Duodenal mucosa (tissue), 2 donors: Measurements from ENCODE around the gene LITAFD.

Experiments
- H3K27ac ChIP-seq: one replicate; pipeline ENCODE4 v1.7.0; 2013; ENCODE audit warnings: low read depth, low read length
- H3K27me3 ChIP-seq, 2 donors: one replicate each; pipeline ENCODE4 v1.7.0; 2013; ENCODE audit warnings: low read length in 2 of 2, control low read depth in 1 of 2; ENCODE audit not compliant: insufficient read depth in 2 of 2, control insufficient read depth in 1 of 2
- H3K36me3 ChIP-seq, 2 donors: one replicate each; pipeline ENCODE4 v1.7.0; 2013; ENCODE audit warnings: low read length in 2 of 2, control low read depth in 1 of 2; ENCODE audit not compliant: insufficient read depth in 2 of 2, control insufficient read depth in 1 of 2
- H3K4me1 ChIP-seq, 2 donors: one replicate each; pipeline ENCODE4 v1.7.0; 2013; ENCODE audit warnings: low read length in 2 of 2, control low read depth in 1 of 2; ENCODE audit not compliant: insufficient read depth in 2 of 2, control insufficient read depth in 1 of 2
- H3K4me3 ChIP-seq, 2 donors: one replicate each; pipeline ENCODE4 v1.7.0; 2013; ENCODE audit warnings: low read length in 2 of 2, low read depth in 1 of 2
- H3K9ac ChIP-seq, 2 donors: one replicate each; pipeline ENCODE4 v1.7.0; 2013; ENCODE audit warnings: low read length in 2 of 2, low read depth in 1 of 2
- H3K9me3 ChIP-seq, 2 donors: one replicate each; pipeline ENCODE4 v1.7.0; 2013; ENCODE audit warnings: low read length in 2 of 2, control low read depth in 1 of 2; ENCODE audit not compliant: control insufficient read depth in 1 of 2

LITAFD gene

GRCh38 chr16:8848231-8848938, 33.8 kb upstream of the LITAFD start:
- H3K27ac ChIP-seq = no peak overlapping the region
- peaks cover 42 to 65% of the 10 kb centered on the region in 2 donors for H3K36me3 ChIP-seq
- H3K27me3 ChIP-seq = no peaks in the 10 kb centered on the region
- peaks cover 6 to 11% of the 10 kb centered on the region in 2 donors for H3K4me1 ChIP-seq
- H3K4me3 ChIP-seq = no peak overlapping the region
- H3K9ac ChIP-seq = no peak overlapping the region
- no peaks in the 10 kb centered on the region for H3K9me3 ChIP-seq

DNA sequence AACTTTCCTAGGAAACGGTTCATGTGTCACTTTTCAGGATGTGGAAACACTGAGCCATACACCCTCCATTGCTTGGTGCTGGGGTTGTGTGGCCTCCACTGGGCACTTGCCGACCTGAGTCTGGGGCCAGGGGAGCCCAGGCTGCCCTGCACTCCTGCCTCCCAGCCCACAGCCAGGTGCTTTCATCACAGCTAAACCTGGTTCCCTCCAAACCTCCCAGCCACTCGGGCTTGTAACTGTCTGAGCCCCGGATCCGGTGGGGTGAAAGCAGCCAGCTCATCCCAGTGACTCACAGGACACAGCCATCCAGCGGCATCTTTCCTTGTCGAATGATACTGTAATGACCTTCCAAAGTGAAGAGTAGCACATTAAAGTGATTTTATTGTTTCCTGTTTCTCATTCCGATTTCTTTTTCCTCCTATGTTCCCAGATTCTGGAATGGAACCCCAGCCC, 33.2 kb upstream of the LITAFD start:
- H3K4me1 ChIP-seq = peaks cover 6 to 11% of the 10 kb centered on the region in 2 donors
- no peaks in the 10 kb centered on the region for H3K27me3 ChIP-seq
- no peak overlapping the region for H3K9ac ChIP-seq
- no peak overlapping the region for H3K4me3 ChIP-seq
- H3K27ac ChIP-seq = no peak overlapping the region
- H3K9me3 ChIP-seq = no peaks in the 10 kb centered on the region
- H3K36me3 ChIP-seq = peaks cover 48 to 68% of the 10 kb centered on the region in 2 donors

DNA sequence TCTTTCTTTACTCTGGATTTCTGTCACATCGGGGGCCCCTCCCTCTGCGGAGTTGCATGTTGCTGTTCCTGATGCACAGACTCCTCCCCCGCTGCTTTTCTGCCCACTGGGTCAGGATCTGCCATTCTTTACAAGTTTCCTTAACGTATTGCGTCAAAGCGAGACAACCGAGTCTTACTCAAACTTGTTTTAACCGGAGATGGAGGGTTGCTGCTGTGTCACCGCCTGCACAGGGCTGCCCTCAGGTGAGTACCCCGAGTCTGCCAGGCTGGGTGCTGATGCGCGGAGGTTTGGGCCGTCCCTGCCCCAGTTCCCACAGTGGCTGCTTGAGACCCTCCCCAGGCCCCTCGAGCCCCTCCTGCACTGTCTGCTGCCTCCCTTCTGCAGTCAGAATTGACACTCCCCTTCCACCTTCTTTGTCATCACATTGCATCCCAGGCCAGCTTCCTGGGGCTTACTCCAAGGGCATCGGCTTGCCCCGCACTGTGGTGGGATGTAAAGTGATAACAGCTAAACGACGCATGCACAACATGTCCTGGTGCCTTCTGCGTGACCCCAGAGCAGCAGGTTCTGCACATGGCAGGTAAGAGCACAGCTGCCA, 32.6 kb upstream of the LITAFD start:
- no peak overlapping the region for H3K27ac ChIP-seq
- H3K4me3 ChIP-seq = no peak overlapping the region
- peaks cover 6 to 11% of the 10 kb centered on the region in 2 donors for H3K4me1 ChIP-seq
- peaks cover 52 to 72% of the 10 kb centered on the region in 2 donors for H3K36me3 ChIP-seq
- H3K9me3 ChIP-seq = no peaks in the 10 kb centered on the region
- H3K9ac ChIP-seq = no peak overlapping the region
- H3K27me3 ChIP-seq = no peaks in the 10 kb centered on the region

- Histone ChIP-seq H3K36me3 (peaks cover 58 to 81% of the 10 kb centered on the region in 2 donors), H3K4me1 (peaks cover 6 to 11% of the 10 kb centered on the region in 2 donors), H3K9ac (no peak overlapping the region), H3K9me3 (no peaks in the 10 kb centered on the region), H3K4me3 (no peak overlapping the region), H3K27ac (no peak overlapping the region), H3K27me3 (no peaks in the 10 kb centered on the region)
Observed at GRCh38 chr16:8850279-8850885, 31.8 kb upstream of the LITAFD start.

DNA sequence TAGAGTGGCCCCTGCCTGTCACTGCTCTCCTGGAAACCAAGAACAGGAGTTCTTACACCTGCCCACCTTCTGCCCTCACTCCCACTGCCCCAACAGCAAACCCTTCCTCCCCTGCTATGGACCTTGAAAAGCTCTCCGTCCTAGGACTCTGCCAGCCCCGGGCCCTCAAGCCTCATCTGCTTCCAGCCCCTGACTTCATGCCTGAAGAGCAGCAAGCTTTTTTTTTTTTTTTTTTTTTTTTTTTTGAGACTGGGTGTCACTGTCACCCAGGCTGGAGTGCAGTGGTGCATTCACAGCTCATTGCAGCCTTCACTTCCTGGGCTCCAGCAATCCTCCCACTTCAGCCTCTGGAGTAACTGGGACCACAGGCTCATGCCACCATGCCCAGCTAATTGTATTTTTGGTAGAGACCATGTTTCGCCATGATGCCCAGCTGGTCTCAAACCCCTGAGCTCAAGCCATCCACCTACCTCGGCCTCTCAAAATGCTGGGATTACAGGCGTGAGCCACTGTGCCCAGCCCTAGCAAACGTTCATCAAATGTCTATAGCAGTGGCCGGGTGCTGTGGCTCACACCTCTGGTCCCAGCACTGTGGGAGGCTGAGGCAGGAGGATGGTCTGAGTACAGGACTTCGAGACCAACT, 30.3 kb upstream of the LITAFD start:
- Histone ChIP-seq H3K27ac (no peak overlapping the region), H3K9me3 (no peaks in the 10 kb centered on the region), H3K4me1 (peaks cover 6 to 11% of the 10 kb centered on the region in 2 donors), H3K4me3 (no peak overlapping the region), H3K27me3 (no peaks in the 10 kb centered on the region), H3K36me3 (peaks cover 59 to 88% of the 10 kb centered on the region in 2 donors), H3K9ac (no peak overlapping the region)

DNA sequence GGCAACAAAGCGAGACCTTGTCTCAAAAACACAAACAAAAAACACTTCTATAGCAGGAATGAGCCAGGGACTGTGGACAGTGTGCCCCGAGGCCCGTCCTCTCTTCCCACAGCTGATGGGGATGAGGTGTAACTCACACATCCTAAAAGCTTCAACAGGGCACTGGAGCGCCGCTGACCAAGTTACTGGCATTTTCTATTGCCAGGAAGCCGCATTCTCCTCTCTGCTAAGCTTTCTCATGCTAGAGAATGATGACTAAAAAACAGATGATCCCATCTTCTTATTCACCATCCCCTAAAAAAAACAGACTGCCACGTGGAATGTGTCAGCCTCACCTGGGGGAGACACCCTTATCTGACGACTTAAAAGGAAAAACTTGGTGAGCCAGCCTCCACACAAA, 29.6 kb upstream of the LITAFD start:
- no peak overlapping the region for H3K9ac ChIP-seq
- H3K27ac ChIP-seq = no peak overlapping the region
- peaks cover 6 to 11% of the 10 kb centered on the region in 2 donors for H3K4me1 ChIP-seq

GRCh38 chr16:8853150-8853549, 29.0 kb upstream of the LITAFD start:
- no peak overlapping the region for H3K27ac ChIP-seq
- no peak overlapping the region for H3K9ac ChIP-seq
- no peak overlapping the region for H3K4me3 ChIP-seq
- no peaks in the 10 kb centered on the region for H3K9me3 ChIP-seq
- H3K4me1 ChIP-seq = peaks cover 6 to 11% of the 10 kb centered on the region in 2 donors
- H3K27me3 ChIP-seq = no peaks in the 10 kb centered on the region
- peaks cover 54 to 81% of the 10 kb centered on the region in 2 donors for H3K36me3 ChIP-seq

More for the DNA sequence above, 29.6 kb upstream of the LITAFD start:
- Histone ChIP-seq H3K4me3 (no peak overlapping the region), H3K9me3 (no peaks in the 10 kb centered on the region), H3K36me3 (peaks cover 57 to 84% of the 10 kb centered on the region in 2 donors), H3K27me3 (no peaks in the 10 kb centered on the region)

DNA sequence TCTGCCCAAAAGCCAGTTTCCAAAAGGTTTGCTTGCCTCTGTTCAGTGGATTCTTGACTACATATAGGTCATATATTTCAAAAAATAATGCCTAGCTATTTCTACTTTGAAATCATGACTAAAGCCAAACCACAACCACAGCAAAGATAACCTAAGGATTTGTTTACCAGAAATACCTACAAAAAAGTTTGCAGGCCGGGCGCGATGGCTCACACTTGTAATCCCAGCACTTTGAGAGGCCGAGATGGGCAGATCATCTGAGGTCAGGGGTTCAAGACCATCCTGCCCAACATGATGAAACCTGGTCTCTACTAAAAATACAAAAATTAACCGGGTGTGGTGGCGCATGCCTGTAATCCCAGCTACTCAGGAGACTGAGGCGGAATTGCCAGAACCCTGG, 28.5 kb upstream of the LITAFD start:
- H3K4me1 ChIP-seq = peaks cover 6 to 11% of the 10 kb centered on the region in 2 donors
- H3K4me3 ChIP-seq = no peak overlapping the region
- H3K27me3 ChIP-seq = no peaks in the 10 kb centered on the region
- no peaks in the 10 kb centered on the region for H3K9me3 ChIP-seq
- no peak overlapping the region for H3K27ac ChIP-seq
- H3K36me3 ChIP-seq = peaks cover 49 to 81% of the 10 kb centered on the region in 2 donors
- no peak overlapping the region for H3K9ac ChIP-seq

DNA sequence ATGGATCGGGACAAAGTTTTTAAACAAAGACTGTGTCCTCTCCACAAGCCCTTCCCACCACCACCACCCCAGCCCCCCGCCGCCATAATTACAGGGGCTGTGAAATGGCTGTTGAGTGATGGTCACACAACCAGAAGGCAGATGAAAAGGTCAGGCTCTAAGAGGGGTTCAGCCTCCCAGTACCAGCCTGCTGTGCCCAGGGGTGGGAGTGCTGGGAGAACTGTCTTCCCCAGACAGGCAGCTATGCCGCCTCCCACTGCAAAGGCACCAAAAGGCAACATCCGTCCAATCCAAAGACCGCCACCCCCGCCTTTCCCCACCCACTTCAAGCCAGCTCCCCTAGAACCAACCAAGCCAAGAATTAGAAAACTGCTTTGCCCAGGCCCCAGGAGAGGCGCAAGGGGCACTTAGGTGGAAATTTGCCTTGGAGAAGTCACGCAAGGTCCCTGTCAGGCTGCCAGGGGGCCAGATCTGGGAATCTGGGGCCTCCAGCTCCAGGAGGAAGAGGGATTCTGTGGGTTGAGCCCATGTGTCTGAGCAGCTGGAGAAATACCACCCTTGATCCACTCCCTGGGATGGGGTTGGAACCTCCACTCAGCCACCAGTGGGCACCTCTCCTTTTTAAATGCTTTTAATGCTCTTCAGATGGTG, 27.7 kb upstream of the LITAFD start:
- Histone ChIP-seq H3K27ac (no peak overlapping the region), H3K4me3 (no peak overlapping the region), H3K36me3 (peaks cover 41 to 81% of the 10 kb centered on the region in 2 donors), H3K27me3 (no peaks in the 10 kb centered on the region), H3K4me1 (peaks cover 6 to 11% of the 10 kb centered on the region in 2 donors), H3K9me3 (no peaks in the 10 kb centered on the region), H3K9ac (no peak overlapping the region)
